Skin epidermis (tissue), 12 donors: ENCODE results near the gene CDCP2.

Experiments
- H3K27ac ChIP-seq, 21 experiments: fragments of 200-600 bp; sonication (generic) in 11 of 21; one replicate each; pipeline ENCODE4 v1.5.0; 2020; ENCODE audit warnings: mild to moderate bottlenecking in 3 of 21, inconsistent platforms in 2 of 21, moderate library complexity in 2 of 21
- H3K4me3 ChIP-seq, 7 experiments: fragments of 200-600 bp; sonication (generic) in 2 of 7; one replicate each; pipeline ENCODE4 v1.5.0; 2020; ENCODE audit warnings: inconsistent platforms in 2 of 7, mild to moderate bottlenecking in 2 of 7, moderate library complexity in 1 of 7

CDCP2 gene

DNA sequence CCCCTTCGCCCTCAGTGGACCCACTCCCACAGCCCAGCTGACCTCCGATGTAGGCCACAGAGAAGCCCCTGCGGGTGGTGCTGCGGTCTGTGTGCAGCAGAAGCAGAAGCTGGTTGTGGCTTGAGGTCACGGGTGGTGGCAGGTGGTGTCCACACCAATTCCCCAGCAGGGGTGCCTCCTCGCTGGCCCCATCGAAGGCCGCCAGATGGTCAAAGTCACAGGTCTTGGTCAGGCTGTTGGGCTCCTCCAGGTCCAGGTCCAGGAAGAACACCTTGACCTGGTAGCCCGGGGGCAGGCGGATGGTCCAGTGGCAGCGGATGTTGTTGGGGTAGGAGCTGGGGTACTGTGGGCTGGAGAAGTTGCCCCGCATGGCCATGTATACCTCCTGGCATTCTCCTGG, 13.1 kb downstream of the CDCP2 start:
- Histone ChIP-seq H3K27ac (no peak overlapping the region), H3K4me3 (no peak overlapping the region)

- H3K4me3 ChIP-seq = no peak overlapping the region
- H3K27ac ChIP-seq = no peak overlapping the region
Measured at GRCh38 chr1:54138994-54139393, 13.8 kb downstream of the CDCP2 start.

- Histone ChIP-seq H3K27ac (no peak overlapping the region), H3K4me3 (no peak overlapping the region)
Measured at GRCh38 chr1:54137534-54138061, 15.2 kb downstream of the CDCP2 start.

GRCh38 chr1:54136963-54137533, 15.8 kb downstream of the CDCP2 start:
- H3K27ac ChIP-seq = no peak overlapping the region

GRCh38 chr1:54136269-54136896, 16.4 kb downstream of the CDCP2 start:
- Histone ChIP-seq H3K27ac (no peak overlapping the region), H3K4me3 (no peak overlapping the region)

More at GRCh38 chr1:54136963-54137533, 15.8 kb downstream of the CDCP2 start:
- H3K4me3 ChIP-seq = no peak overlapping the region

- H3K4me3 ChIP-seq = no peak overlapping the region
- H3K27ac ChIP-seq = peak overlapping the region in 1 of 21 experiments; percentile 31
Measured at GRCh38 chr1:54135436-54136120, 17.2 kb downstream of the CDCP2 start.

GRCh38 chr1:54134295-54134694, 18.5 kb downstream of the CDCP2 start:
- H3K4me3 ChIP-seq = no peak overlapping the region

DNA sequence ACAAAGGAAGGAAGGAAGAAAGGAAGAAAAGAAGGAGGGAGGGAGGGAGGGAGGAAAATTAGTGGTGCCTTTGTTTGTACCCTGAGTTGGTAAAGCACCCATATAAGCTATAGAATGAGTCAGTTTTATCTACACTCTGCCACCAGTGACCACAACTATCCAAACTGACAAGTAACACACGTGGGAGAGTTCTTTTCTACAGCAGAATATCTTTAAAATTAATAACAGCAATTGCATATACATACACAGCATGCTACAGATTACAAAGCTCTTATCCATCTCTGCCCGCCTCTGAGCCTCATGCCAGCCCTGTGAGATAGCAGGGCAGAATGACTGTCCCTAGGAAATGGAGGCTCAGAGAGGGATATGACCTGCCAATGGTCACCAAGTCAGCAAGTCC, 20.3 kb downstream of the CDCP2 start:
- Histone ChIP-seq H3K4me3 (no peak overlapping the region), H3K27ac (no peak overlapping the region)

More at GRCh38 chr1:54134295-54134694, 18.5 kb downstream of the CDCP2 start:
- H3K27ac ChIP-seq = no peak overlapping the region

DNA sequence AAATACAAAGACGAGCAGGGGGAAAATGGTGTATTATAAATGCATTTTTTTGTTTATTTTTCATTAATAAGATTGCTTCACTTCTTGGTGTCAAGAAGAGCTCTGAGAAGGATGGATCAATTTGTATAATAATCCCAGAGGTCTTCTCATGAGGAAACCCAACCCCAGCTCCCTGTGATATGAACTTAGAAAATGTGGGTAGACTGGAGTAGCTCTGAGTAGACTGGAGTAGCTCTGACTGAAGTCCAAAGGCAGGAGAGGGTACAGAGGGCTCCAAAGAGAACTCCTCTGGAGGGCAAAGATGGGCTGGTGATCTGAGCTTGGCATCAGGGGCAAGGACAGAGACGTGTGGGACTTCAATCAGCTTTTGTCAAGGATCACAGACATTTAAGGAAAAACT, 21.4 kb downstream of the CDCP2 start:
- no peak overlapping the region for H3K27ac ChIP-seq
- no peak overlapping the region for H3K4me3 ChIP-seq

DNA sequence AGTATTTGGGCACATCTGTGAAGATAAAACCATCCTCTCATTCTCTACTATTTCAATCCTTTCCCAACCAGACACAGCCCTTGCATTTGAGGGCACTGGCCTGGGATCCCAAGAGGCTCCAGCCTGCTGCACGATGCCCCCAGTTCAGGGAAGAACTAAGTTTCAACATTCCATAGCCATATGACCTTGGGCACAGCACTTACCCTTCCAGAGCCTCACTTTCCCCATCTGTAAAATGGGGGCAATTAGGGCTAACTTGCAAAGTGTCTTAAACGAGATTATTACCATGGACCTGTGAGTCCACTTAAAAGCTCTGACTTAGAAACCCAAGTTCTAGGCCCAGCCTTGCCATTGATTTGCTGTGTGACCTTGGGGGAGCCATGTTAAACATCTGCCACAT, 22.9 kb downstream of the CDCP2 start:
- H3K4me3 ChIP-seq = no peak overlapping the region
- H3K27ac ChIP-seq = no peak overlapping the region

GRCh38 chr1:54127594-54128300, 25.1 kb downstream of the CDCP2 start:
- H3K27ac ChIP-seq = no peak overlapping the region
- H3K4me3 ChIP-seq = no peak overlapping the region

DNA sequence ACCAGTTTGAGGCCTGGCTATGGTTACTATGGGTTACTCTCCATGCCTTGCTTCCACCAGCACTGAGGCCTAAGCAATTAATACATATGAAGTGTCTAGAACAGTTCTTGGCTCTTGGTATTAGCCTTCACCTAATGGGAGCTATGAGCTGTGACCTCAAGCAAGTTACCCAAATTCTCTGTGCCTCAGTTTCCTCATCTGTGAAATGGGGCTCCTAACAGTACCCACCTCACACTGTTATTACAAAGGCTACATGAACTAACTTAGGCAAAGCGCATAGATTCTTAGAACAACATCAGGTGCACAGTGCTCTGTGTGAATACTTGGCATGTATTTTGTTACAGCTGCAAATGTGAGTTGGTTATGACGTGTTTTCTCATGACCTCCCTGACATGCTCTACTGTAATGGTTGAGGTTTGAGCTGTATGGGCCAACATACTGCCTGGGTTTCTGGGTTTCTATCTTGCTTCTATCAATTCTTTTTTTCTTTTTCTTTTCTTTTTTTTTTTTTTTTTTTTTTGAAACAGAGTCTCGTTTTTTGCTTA, 26.5 kb downstream of the CDCP2 start:
- no peak overlapping the region for H3K27ac ChIP-seq
- H3K4me3 ChIP-seq = no peak overlapping the region

DNA sequence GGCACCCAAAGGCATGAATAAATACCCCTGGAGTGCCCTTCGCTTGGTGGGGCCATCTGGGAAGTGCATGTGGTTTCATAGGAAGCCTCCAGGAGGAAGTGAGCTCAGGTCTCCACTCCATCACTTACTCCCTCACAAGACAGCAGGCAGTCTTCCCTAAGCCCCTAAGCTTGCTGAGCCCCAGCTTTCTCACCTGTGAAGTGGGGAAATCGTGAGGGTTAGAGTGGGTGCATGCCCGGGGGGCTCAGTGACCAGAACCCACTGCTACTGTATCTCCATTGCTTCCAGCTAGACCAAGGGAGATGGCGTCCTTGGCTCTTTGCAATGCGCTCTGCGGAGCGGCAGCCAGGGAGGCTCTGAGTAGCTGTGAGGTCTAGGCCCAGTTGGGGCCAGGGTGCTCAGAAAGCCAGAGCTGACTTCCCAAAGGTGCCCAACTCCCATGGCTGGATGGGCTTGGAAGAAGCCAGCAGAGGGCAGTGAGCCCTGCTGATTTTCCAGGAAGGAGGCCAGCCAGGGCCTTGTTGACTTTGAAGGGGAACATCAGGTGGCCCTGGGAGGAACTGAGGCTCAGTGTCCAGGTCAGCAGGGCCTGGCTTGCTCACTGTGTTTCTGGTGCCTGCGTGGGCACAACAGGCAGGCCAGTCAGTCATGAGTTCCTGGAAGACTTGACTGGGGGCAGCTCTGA, 27.3 kb downstream of the CDCP2 start:
- Histone ChIP-seq H3K4me3 (no peak overlapping the region), H3K27ac (peak overlapping the region in 1 of 21 experiments; percentile 2)

DNA sequence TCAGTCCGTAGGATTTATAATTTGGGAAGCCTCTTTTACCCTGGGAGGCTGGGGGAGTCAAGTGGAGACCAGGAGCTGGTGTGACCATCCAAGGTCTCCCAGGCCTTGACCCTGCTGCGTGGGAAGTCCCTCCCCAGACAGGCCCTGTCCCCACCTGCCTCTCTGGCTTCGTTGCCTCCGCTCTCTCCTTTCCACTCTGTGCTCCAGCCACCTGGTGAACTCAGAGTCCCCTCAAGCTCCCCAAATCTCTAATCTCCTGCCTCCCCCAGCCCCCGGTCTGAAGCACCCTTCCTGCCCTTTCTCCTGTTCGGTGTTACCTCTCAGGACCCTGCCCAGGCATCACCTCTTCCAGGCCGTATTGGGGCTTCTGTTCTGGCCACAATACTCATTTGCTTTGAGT, 27.9 kb downstream of the CDCP2 start:
- no peak overlapping the region for H3K27ac ChIP-seq
- no peak overlapping the region for H3K4me3 ChIP-seq

DNA sequence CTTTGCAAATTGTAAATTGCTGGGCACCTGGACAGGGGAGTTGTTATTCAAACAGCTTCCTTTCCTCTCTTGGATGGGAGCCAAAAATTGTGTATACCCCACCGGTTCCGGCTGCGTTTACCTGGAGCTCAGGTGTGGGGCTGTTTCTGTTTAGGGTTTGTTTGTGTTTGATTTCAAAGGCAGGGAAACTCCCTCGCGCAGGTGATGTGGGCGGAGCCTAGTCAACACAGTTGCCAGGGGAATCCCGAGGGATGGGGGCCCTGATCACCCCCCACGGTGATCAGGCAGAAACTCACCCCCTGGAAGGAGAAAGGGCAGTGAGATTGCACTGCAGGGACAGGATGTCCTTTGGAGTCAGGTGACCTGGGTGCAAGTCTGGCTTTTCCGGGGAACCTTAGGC, 28.3 kb downstream of the CDCP2 start:
- Histone ChIP-seq H3K27ac (no peak overlapping the region), H3K4me3 (no peak overlapping the region)

- Histone ChIP-seq H3K27ac (no peak overlapping the region), H3K4me3 (no peak overlapping the region)
Measured at GRCh38 chr1:54122992-54123391, 29.8 kb downstream of the CDCP2 start.

- Histone ChIP-seq H3K27ac (no peak overlapping the region), H3K4me3 (no peak overlapping the region)
Measured at GRCh38 chr1:54122135-54122751, 30.6 kb downstream of the CDCP2 start.

DNA sequence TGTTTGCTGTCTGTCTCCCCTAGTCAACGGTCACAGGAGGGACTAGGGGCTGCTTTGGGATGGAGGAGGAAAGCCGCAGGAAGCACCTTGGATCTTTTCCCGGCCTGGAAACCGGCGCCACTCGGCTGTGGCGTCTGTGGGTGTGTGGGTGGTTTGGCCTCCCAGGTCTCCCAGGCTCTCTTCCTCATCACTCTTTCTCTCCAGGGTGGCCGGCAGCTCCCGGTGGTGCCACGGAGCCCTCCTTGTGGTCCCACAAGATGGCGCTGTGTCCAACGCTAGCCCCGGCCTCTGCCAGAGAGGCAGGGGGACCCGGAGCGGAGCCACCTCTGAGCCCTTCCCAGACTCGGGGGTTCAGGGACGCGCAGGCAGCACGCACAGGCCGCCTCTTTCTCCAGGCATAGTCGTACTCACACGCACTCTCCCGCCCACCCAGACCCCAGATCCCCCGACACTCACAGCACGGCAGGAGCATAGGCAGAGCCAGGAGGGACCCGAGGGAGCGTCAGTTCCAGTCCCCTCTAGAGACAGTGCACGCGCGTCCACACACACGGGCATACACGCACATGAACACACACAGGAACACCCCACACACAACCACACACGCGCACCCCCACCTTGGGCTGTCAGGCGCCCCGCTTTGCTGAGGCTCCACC, 31.2 kb downstream of the CDCP2 start:
- peak overlapping the region in 2 of 7 experiments; percentile 14 for H3K4me3 ChIP-seq

More for the DNA sequence above, 31.2 kb downstream of the CDCP2 start:
- no peak overlapping the region for H3K27ac ChIP-seq
